HG03354 (cell line): ENCODE data around the gene ADARB1.

ENCODE experiments used
- ATAC-seq: cut with Tn5 transposase; IDR thresholded peaks from one replicate; pipeline ENCODE4 v1.9.1; 2021; ENCODE audit warnings: mild to moderate bottlenecking; ENCODE audit not compliant: unreplicated experiment, poor library complexity, severe bottlenecking

The ADARB1 gene

GRCh38 chr21:45110873-45111624, 36.7 kb downstream of the ADARB1 start:
- ATAC-seq, result no peak

GRCh38 chr21:45111703-45112102, 37.3 kb downstream of the ADARB1 start:
- no peak for ATAC-seq

GRCh38 chr21:45112371-45112770, 38.0 kb downstream of the ADARB1 start:
- no peak for ATAC-seq

- no peak for ATAC-seq
These were observed 39.2 kb downstream of the ADARB1 start for GRCh38 chr21:45113543-45113942.

- no peak for ATAC-seq
These were observed 39.7 kb downstream of the ADARB1 start for GRCh38 chr21:45114072-45114471.

GRCh38 chr21:45114475-45114874, 40.1 kb downstream of the ADARB1 start:
- ATAC-seq, result no peak

- no peak for ATAC-seq
These were observed 40.8 kb downstream of the ADARB1 start for GRCh38 chr21:45115141-45115540.

- ATAC-seq, result no peak
These were observed 41.7 kb downstream of the ADARB1 start for GRCh38 chr21:45116066-45116465.

GRCh38 chr21:45117314-45117713, 42.9 kb downstream of the ADARB1 start:
- no peak for ATAC-seq

- no peak for ATAC-seq
These were observed 43.7 kb downstream of the ADARB1 start for GRCh38 chr21:45118099-45118498.

GRCh38 chr21:45119812-45120211, 45.4 kb downstream of the ADARB1 start:
- no peak for ATAC-seq

GRCh38 chr21:45120975-45121374, 46.6 kb downstream of the ADARB1 start:
- ATAC-seq, result no peak

- ATAC-seq, result no peak
These were observed 47.6 kb downstream of the ADARB1 start for GRCh38 chr21:45122030-45122429.

- ATAC-seq, result no peak
These were observed 48.2 kb downstream of the ADARB1 start for GRCh38 chr21:45122432-45123132.

- no peak for ATAC-seq
These were observed 49.1 kb downstream of the ADARB1 start for GRCh38 chr21:45123440-45123839.

- no peak for ATAC-seq
These were observed 50.2 kb downstream of the ADARB1 start for GRCh38 chr21:45124596-45124995.

GRCh38 chr21:45125357-45125756, 51.0 kb downstream of the ADARB1 start:
- no peak for ATAC-seq

- no peak for ATAC-seq
These were observed 51.8 kb downstream of the ADARB1 start for GRCh38 chr21:45126204-45126626.

GRCh38 chr21:45126983-45127382, 52.6 kb downstream of the ADARB1 start:
- no peak for ATAC-seq

- ATAC-seq, result no peak
These were observed 53.6 kb downstream of the ADARB1 start for GRCh38 chr21:45127937-45128336.

- ATAC-seq, result no peak
These were observed 54.3 kb downstream of the ADARB1 start for GRCh38 chr21:45128613-45129188.
